H1 (cell line): Measurements from ENCODE around the gene SLC4A11. TPM values are rescaled to one million over a fixed set of nuclear protein-coding genes. Genes with fewer than 3 reads are reported as not detected.

ENCODE experiments used
- KDM5A ChIP-seq: fragments of 200-600 bp; IDR thresholded peaks from 2 replicates; pipeline ENCODE4 v1.7.1; 2012; ENCODE audit warnings: mild to moderate bottlenecking, low read length, inconsistent platforms, mixed read lengths
- MAX ChIP-seq: IDR thresholded peaks from 2 replicates; pipeline ENCODE4 v1.6.1; 2012; ENCODE audit warnings: inconsistent platforms
- SIN3A ChIP-seq, 2 experiments: IDR thresholded peaks in 1 of 2; conservative IDR thresholded peaks in 1 of 2; 2 replicates each; pipeline ENCODE4 v1.6.1; 2011 to 2012; ENCODE audit warnings: low read length in 2 of 2, improper control_type of control experiment in 1 of 2, low read depth in 1 of 2, mild to moderate bottlenecking in 1 of 2
- polyA plus RNA-seq, 7 experiments: library from polyadenylated mRNA; depleted of rRNA in 3 of 7; stranded (reverse) in 5 of 7; unstranded in 2 of 7; fragments of >200 nt in 5 of 7; fragments of 200-250 nt in 2 of 7; gene quantifications; 1 replicate in 5 of 7; 2 replicates in 1 of 7; 4 replicates in 1 of 7; pipeline versions ENCODE4 v1.2.1 to v1.2.3, GENCODE V29; 2011 to 2013; ENCODE audit warnings: missing spikeins in 2 of 7, mixed read lengths in 2 of 7
- total RNA-seq: library from RNA; stranded (reverse); fragmentation: NEBNext Ultra II Directional; extraction: Animal tissue kit (Norgen Biotek cat#: 25700); gene quantifications from 2 replicates; pipeline ENCODE4 v1.2.1, GENCODE V29; 2021

SLC4A11 gene
- total and polyA plus RNA-seq, 2 of the 8 experiments (the other 6 are each of a cell fraction or from before 2014, with no cell fraction given): 11.9 to 32.3 TPM

- TF ChIP-seq SIN3A (conservative IDR thresholded peaks at IDR 0.05 in 1 of 2, IDR thresholded peaks at IDR 0.05 in 1 of 2; ENCODE audit: low read depth in 1 of 2, low read length in 2 of 2) (no peak), MAX (no peak), KDM5A (no peak)
Measured at GRCh38 chr20:3275064-3275935, 36.3 kb upstream of the SLC4A11 start (continued).
